Fibroblast of skin of scalp (primary cell): Measurements from ENCODE around the gene CLDN2.

ENCODE experiments used
- DNase-seq: peaks from one replicate; pipeline ENCODE4 v3.0.0-alpha.2; 2013

CLDN2 gene

DNA sequence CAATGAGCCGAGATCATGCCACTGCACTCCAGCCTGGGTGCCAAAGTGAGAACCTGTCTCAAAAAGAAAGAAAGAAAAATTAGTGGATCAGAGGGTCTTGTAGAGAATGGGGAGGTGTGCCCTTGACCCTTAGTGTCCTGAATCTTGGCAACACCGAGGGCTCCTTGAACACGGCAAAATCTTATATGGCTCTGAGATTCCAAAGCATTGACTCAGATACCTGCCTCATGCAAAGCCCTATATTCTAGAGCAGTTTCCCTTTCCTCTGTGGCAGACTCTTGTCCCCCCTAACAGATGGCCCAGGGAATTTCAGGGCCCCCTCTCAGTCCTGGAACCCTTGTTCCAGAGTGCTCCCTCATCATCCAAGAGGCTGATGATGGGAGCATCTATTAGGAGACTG lies 6.8 kb downstream of the CLDN2 start:
- DNase-seq = no peak

DNA sequence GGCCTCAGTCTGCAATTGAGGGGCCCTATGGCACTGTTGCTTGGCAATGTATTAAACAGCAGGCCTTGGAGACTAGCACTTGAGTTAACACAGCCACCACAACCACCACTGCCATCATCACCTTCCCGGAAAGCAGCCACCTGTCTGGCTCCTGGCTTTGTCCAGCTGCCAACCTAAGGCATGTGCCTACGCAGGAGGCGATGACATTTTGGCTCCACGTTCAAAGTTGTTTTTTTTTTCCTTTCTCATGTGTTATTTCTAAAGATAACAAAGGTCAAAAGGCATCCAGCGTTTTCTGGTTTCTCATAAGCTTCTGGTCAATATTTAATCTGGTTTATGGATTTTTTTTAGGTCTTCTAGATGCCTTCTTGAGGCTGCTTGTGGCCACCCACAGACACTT lies 7.5 kb downstream of the CLDN2 start:
- DNase-seq = no peak

DNA sequence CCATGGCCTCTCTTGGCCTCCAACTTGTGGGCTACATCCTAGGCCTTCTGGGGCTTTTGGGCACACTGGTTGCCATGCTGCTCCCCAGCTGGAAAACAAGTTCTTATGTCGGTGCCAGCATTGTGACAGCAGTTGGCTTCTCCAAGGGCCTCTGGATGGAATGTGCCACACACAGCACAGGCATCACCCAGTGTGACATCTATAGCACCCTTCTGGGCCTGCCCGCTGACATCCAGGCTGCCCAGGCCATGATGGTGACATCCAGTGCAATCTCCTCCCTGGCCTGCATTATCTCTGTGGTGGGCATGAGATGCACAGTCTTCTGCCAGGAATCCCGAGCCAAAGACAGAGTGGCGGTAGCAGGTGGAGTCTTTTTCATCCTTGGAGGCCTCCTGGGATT lies 8.0 kb downstream of the CLDN2 start:
- no peak for DNase-seq

GRCh38 chrX:106931831-106932491 lies 11.8 kb downstream of the CLDN2 start:
- DNase-seq = no peak

DNA sequence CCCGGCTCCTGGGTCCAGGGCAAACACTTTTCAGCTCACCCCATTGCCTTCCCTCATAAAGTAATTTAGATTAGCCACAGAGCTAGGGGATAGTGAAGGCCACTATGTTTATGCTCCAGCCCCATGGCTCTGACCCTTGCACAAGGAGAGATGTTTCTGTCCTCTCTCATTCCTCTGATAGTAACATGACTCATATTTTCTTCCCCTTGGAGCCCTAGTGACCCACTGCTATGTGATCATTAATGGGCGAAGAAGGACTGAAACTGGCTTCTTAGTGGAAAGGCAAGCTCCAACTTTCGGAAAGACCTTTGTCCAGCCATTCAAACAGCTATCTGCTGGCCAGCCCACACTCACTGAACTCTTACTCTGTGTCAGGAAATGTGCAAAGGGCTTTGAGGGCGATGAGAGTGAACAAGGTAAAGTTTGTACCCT lies 12.3 kb downstream of the CLDN2 start:
- DNase-seq = no peak

- no peak for DNase-seq
Measured at GRCh38 chrX:106932960-106933537, 12.8 kb downstream of the CLDN2 start.

GRCh38 chrX:106933538-106933961 lies 13.3 kb downstream of the CLDN2 start:
- no peak for DNase-seq

- DNase-seq = no peak
Measured at GRCh38 chrX:106935175-106935574, 15.0 kb downstream of the CLDN2 start.

- no peak for DNase-seq
Measured at GRCh38 chrX:106936246-106936645, 16.0 kb downstream of the CLDN2 start.

- no peak for DNase-seq
Measured at GRCh38 chrX:106939566-106939965, 19.4 kb downstream of the CLDN2 start.

DNA sequence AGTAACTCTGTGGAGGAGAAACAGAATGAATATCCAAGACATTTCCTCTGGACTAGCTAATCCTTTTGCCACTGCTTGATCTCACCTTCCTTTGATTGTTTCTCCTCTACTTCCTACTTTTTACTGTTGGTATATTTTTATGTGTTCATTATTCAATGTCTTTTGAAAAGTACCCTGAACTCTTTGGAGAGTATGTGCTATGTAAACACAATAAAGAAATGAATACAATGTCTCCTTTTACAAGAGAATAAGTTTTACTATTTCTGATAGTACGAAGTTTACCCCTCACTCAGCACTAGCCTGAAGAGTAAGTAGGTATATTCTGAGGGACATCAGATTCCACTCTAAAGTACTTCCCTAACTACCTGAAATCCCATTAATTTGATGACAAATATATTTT lies 19.9 kb downstream of the CLDN2 start:
- no peak for DNase-seq

DNA sequence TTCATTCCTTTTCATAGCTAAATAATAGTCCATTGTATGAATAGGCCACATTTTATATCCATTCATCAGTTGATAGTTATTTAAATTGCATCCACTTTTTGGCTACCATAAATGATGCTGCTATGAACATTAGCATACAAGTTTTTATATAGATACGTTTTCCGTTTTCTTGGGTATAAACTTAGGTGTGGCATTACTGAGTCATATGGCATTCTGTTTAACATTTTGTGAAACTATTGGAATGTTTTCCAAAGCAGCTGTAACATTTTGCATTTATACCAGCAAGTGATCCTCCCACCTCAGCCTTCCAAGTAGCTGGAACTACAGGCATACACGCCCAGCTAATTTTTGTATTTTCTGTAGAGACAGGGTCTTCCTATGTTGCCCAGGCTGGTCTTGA lies 26.3 kb downstream of the CLDN2 start:
- DNase-seq = no peak

GRCh38 chrX:106948641-106949040 lies 28.4 kb downstream of the CLDN2 start:
- DNase-seq = no peak

- DNase-seq = no peak
Measured at GRCh38 chrX:106949366-106949765, 29.2 kb downstream of the CLDN2 start.

GRCh38 chrX:106950381-106950780 lies 30.2 kb downstream of the CLDN2 start:
- no peak for DNase-seq

- DNase-seq = no peak
Measured at GRCh38 chrX:106951230-106951629, 31.0 kb downstream of the CLDN2 start.

DNA sequence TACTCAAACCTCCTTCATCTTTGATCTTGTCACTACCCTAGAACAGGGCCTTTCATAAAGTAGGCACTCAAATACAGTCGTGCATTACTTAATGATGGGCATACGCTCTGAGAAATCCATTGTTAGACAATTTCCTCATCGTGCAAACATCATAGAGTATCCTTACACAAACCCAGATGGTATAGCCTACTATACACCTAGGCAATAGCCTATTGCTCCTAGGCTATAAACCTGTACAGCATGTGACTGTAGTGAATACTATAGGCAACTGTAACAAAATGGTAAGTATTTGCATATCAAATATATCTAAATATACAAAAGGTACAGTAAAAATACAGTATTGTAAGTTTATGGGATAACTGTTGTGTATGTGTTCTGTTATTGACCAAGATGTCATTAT lies 31.9 kb downstream of the CLDN2 start:
- DNase-seq = no peak

DNA sequence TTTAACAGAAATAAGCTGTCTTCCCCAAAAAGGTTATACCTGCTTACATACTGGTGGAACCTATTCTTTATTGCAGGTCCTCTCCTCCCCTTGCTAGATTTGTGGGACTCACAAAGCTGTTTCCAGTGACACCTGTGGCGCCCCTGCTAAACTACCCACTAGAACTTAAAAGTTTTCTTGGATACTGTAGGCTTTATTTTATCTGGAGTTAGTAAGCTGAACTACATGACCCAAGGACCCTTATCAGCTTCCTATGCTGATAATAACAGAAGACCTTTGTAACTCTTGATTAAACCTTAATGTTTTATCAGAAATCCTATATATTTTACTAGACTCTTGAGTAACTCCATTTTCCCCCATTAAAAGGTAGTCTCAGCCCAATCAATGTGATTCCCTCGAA lies 32.3 kb downstream of the CLDN2 start:
- no peak for DNase-seq

DNA sequence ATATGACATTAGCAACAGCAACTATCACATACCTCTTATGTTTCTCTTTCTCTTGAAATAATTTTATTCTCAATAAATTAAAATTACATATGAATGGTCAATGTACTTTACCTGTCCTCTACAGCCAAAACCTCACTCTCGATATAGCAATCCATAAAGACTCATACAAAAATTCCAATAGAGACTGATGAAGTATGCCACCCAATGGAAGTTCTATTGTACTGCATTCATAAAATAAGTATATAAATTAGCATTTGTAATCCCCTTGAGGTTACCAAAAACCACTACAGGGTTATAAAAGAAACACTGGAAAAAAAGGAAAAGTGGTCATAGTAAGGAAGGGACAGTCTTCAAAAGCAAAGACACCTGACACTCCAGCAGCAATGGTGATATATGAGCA lies 32.8 kb downstream of the CLDN2 start:
- no peak for DNase-seq

GRCh38 chrX:106954041-106954440 lies 33.8 kb downstream of the CLDN2 start:
- no peak for DNase-seq

GRCh38 chrX:106955004-106955772 lies 35.0 kb downstream of the CLDN2 start:
- peak; percentile 40 for DNase-seq

GRCh38 chrX:106957856-106958255 lies 37.7 kb downstream of the CLDN2 start:
- no peak for DNase-seq

DNA sequence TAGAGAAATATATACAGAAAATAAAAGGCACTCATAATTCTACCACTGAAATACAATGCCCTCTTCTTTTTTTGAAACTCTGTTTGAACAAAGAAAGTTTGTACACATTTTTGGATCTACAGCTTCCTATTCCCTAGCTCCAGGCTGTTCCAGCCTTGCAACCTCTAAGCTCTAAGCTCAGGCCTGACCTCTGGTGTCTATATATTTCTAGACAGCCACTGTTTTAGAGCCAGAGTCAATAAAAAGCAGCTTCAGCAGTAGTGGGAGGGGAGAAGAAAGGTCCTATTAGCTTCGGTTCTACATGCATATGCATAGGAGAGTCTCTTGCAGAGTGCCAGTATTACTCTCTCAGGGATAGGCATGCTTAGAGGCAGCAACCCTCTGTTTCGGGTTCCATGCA lies 39.7 kb downstream of the CLDN2 start:
- DNase-seq = no peak

- DNase-seq = peak; percentile 37
Measured at GRCh38 chrX:106963111-106963510, 42.9 kb downstream of the CLDN2 start.
